HepG2 (cell line): Measurements from ENCODE around the gene RASSF4. TPM values are rescaled to one million over a fixed set of nuclear protein-coding genes. Genes with fewer than 3 reads are reported as not detected.

Experiments
- CREB3 ChIP-seq: sonication (generic); formaldehyde crosslinking; IDR thresholded peaks from 2 replicates; pipeline ENCODE4 v1.5.0; 2020; ENCODE audit warnings: missing genetic modification reagents
- EED ChIP-seq: sonication (generic); formaldehyde crosslinking; IDR thresholded peaks from 2 replicates; pipeline ENCODE4 v1.5.0; 2020; ENCODE audit warnings: mild to moderate bottlenecking, missing genetic modification reagents
- GABPB1 ChIP-seq: IDR thresholded peaks from 2 replicates; pipeline ENCODE4 v1.6.1; 2016; ENCODE audit warnings: mild to moderate bottlenecking, missing genetic modification reagents, moderate library complexity, missing compliant biosample characterization
- MIXL1 ChIP-seq: IDR thresholded peaks from 2 replicates; pipeline ENCODE4 v1.6.1; 2016
- PRMT3 ChIP-seq: sonication (generic); formaldehyde crosslinking; IDR thresholded peaks from 2 replicates; pipeline ENCODE4 v1.8.1; 2022; ENCODE audit warnings: low read depth, mild to moderate bottlenecking, moderate library complexity, missing genetic modification reagents, borderline replicate concordance
- SALL2 ChIP-seq: sonication (generic); formaldehyde crosslinking; IDR thresholded peaks from 2 replicates; pipeline ENCODE4 v1.8.1; 2023; ENCODE audit warnings: mild to moderate bottlenecking, missing genetic modification reagents, inconsistent platforms
- ZKSCAN5 ChIP-seq: sonication (generic); formaldehyde crosslinking; IDR thresholded peaks from 2 replicates; pipeline ENCODE4 v1.5.1; 2020; ENCODE audit warnings: mild to moderate bottlenecking, missing genetic modification reagents
- ZMYM3 ChIP-seq: sonication (generic); formaldehyde crosslinking; IDR thresholded peaks from 2 replicates; pipeline ENCODE4 v1.5.1; 2020; ENCODE audit warnings: mild to moderate bottlenecking, missing genetic modification reagents
- ZNF101 ChIP-seq: sonication (generic); formaldehyde crosslinking; IDR thresholded peaks from 2 replicates; pipeline ENCODE4 v1.4.0; 2020; ENCODE audit warnings: mild to moderate bottlenecking, low read depth, missing genetic modification reagents, borderline replicate concordance
- ZNF142 ChIP-seq: sonication (generic); formaldehyde crosslinking; IDR thresholded peaks from 2 replicates; pipeline ENCODE4 v1.4.0; 2020; ENCODE audit warnings: missing genetic modification reagents
- ZNF644 ChIP-seq: IDR thresholded peaks from 2 replicates; pipeline ENCODE4 v1.6.1; 2016; ENCODE audit warnings: low read depth
- polyA plus RNA-seq, 8 experiments: library from polyadenylated mRNA; depleted of rRNA in 3 of 8; stranded (reverse) in 7 of 8; unstranded in 1 of 8; fragments of >200 nt; fragmentation: Illumina TruSeq in 4 of 8; extraction: Trizol in 4 of 8; gene quantifications; 2 replicates each; pipeline versions ENCODE4 v1.2.1 to v1.2.3, GENCODE V29; 2011 to 2016; ENCODE audit warnings: low read depth in 4 of 8, missing spikeins in 1 of 8, mixed read lengths in 1 of 8; ENCODE audit not compliant: insufficient read depth in 1 of 8
- total RNA-seq, 5 experiments: library from RNA; depleted of rRNA; stranded (reverse); fragments of >200 nt; fragmentation: Illumina TruSeq; extraction: Trizol; gene quantifications; 2 replicates each; pipeline ENCODE4 v1.2.3, GENCODE V29; 2016; ENCODE audit warnings: low read depth in 1 of 5
- TF ChIP-seq, protein P1 (sequence below): sonication (generic); formaldehyde crosslinking; IDR thresholded peaks from 2 replicates; pipeline ENCODE4 v1.4.0; 2020; ENCODE audit warnings: mild to moderate bottlenecking, missing genetic modification reagents
- TF ChIP-seq, protein P2 (sequence below): sonication (generic); formaldehyde crosslinking; IDR thresholded peaks from 2 replicates; pipeline ENCODE4 v1.4.0; 2020; ENCODE audit warnings: missing genetic modification reagents

RASSF4 gene
- total and polyA plus RNA-seq, 2 of the 13 experiments (the other 11 are each of a cell fraction or from before 2014, with no cell fraction given) = 34.0 to 51.7 TPM

DNA sequence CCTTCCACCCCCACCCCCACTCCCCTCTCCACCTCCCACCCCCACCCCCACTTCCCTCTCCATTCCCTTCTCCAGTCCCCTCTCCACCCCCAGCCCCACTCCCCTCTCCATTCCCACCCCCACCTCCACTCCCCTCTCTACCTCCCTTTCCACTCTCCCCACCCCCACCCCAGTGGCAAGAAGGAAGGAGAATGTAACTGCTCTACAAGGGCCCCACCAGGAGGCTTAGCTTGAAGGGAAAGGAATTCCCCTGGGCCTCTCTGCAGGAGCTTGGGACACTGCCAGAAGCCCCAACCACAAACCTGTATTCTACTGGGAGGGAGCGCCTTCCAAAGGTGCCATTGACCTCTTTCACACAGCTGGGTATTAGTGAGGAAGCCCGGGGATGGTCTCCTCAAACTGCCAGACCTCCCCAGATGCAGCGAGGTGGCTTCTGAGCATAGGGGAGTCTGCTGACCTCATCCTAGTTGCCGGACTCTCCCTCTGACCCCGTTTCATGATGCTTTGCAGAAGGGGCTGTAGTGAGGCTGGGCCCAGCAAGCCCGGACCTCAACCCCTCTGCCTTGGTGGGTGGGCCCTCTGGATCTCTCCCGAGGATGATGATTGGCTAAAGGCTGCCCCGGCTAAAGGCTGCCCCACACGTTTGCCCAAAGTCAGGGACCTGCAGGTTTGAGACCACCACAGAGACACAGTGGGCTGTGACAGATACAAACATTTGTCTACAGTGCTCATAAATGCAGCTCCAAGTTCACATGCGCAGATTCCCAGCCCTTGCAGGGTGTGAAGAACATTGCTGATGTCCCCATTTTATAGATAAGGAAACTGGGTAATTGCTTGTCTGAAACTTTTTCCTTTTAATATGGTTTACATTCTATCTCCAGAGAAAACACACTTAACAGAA is 16.1 kb downstream of the RASSF4 start (continued):
- TF ChIP-seq, protein P1, sequence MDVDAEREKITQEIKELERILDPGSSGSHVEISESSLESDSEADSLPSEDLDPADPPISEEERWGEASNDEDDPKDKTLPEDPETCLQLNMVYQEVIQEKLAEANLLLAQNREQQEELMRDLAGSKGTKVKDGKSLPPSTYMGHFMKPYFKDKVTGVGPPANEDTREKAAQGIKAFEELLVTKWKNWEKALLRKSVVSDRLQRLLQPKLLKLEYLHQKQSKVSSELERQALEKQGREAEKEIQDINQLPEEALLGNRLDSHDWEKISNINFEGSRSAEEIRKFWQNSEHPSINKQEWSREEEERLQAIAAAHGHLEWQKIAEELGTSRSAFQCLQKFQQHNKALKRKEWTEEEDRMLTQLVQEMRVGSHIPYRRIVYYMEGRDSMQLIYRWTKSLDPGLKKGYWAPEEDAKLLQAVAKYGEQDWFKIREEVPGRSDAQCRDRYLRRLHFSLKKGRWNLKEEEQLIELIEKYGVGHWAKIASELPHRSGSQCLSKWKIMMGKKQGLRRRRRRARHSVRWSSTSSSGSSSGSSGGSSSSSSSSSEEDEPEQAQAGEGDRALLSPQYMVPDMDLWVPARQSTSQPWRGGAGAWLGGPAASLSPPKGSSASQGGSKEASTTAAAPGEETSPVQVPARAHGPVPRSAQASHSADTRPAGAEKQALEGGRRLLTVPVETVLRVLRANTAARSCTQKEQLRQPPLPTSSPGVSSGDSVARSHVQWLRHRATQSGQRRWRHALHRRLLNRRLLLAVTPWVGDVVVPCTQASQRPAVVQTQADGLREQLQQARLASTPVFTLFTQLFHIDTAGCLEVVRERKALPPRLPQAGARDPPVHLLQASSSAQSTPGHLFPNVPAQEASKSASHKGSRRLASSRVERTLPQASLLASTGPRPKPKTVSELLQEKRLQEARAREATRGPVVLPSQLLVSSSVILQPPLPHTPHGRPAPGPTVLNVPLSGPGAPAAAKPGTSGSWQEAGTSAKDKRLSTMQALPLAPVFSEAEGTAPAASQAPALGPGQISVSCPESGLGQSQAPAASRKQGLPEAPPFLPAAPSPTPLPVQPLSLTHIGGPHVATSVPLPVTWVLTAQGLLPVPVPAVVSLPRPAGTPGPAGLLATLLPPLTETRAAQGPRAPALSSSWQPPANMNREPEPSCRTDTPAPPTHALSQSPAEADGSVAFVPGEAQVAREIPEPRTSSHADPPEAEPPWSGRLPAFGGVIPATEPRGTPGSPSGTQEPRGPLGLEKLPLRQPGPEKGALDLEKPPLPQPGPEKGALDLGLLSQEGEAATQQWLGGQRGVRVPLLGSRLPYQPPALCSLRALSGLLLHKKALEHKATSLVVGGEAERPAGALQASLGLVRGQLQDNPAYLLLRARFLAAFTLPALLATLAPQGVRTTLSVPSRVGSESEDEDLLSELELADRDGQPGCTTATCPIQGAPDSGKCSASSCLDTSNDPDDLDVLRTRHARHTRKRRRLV (CRISPR knock-in tag) = 0 out of 2 replicates have a peak, but pooled peaks have one; percentile 2
- TF ChIP-seq GABPB1 (CRISPR knock-in tag) (no peak; the same call in 1 of the 2 replicates), ZNF644 (CRISPR knock-in tag) (no peak), EED (CRISPR knock-in tag) (no peak), SALL2 (CRISPR knock-in tag) (no peak), ZKSCAN5 (CRISPR knock-in tag) (0 out of 2 replicates have a peak, but pooled peaks have one; percentile 14), PRMT3 (CRISPR knock-in tag) (no peak), ZNF101 (no peak), ZMYM3 (CRISPR knock-in tag) (no peak), MIXL1 (CRISPR knock-in tag) (no peak), ZNF142 (CRISPR knock-in tag) (0 out of 2 replicates have a peak, but pooled peaks have one; percentile 84), CREB3 (CRISPR knock-in tag) (no peak; the same call in 1 of the 2 replicates)
- TF ChIP-seq, protein P2, sequence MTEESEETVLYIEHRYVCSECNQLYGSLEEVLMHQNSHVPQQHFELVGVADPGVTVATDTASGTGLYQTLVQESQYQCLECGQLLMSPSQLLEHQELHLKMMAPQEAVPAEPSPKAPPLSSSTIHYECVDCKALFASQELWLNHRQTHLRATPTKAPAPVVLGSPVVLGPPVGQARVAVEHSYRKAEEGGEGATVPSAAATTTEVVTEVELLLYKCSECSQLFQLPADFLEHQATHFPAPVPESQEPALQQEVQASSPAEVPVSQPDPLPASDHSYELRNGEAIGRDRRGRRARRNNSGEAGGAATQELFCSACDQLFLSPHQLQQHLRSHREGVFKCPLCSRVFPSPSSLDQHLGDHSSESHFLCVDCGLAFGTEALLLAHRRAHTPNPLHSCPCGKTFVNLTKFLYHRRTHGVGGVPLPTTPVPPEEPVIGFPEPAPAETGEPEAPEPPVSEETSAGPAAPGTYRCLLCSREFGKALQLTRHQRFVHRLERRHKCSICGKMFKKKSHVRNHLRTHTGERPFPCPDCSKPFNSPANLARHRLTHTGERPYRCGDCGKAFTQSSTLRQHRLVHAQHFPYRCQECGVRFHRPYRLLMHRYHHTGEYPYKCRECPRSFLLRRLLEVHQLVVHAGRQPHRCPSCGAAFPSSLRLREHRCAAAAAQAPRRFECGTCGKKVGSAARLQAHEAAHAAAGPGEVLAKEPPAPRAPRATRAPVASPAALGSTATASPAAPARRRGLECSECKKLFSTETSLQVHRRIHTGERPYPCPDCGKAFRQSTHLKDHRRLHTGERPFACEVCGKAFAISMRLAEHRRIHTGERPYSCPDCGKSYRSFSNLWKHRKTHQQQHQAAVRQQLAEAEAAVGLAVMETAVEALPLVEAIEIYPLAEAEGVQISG (CRISPR knock-in tag) = peak; percentile 57
